Mesenchymal stem cell (in vitro differentiated cells and primary cell): ENCODE results near the gene NCS1.
A peak's percentile ranks its signal among the peaks of the same experiment; 100 is the strongest.

Experiments used
- DNase-seq: peaks from one replicate; pipeline ENCODE4 v3.0.0-alpha.2; 2013
- H2AFZ ChIP-seq: one replicate; pipeline ENCODE4 v1.6.1; 2013; ENCODE audit warnings: low read depth, mild to moderate bottlenecking, control low read depth, inconsistent platforms, low read length, moderate library complexity
- H2AK5ac ChIP-seq: 2 replicates; pipeline ENCODE4 v1.6.1; 2013; ENCODE audit warnings: low read length, moderate library complexity, mild to moderate bottlenecking, inconsistent platforms; ENCODE audit not compliant: severe bottlenecking
- H2BK120ac ChIP-seq: one replicate; pipeline ENCODE4 v1.6.1; 2013; ENCODE audit warnings: low read depth, mild to moderate bottlenecking, inconsistent platforms, low read length, moderate library complexity
- H2BK12ac ChIP-seq, 2 experiments: one replicate each; pipeline ENCODE4 v1.6.1; 2013; ENCODE audit warnings: inconsistent platforms in 2 of 2, low read length in 2 of 2, mild to moderate bottlenecking in 2 of 2, moderate library complexity in 2 of 2, control low read depth in 1 of 2
- H2BK15ac ChIP-seq: one replicate; pipeline ENCODE4 v1.6.1; 2013; ENCODE audit warnings: mild to moderate bottlenecking, low read depth, inconsistent platforms; ENCODE audit not compliant: poor library complexity, severe bottlenecking
- H2BK5ac ChIP-seq: 2 replicates; pipeline ENCODE4 v1.6.1; 2013; ENCODE audit warnings: low read depth, mild to moderate bottlenecking, low read length, control low read depth, inconsistent platforms; ENCODE audit not compliant: poor library complexity, severe bottlenecking
- H3K14ac ChIP-seq, 2 experiments: one replicate each; pipeline ENCODE4 v1.6.1; 2013; ENCODE audit warnings: inconsistent platforms in 2 of 2, low read length in 2 of 2, control low read depth in 1 of 2, mild to moderate bottlenecking in 1 of 2, moderate library complexity in 1 of 2
- H3K18ac ChIP-seq, 2 experiments: one replicate each; pipeline ENCODE4 v1.6.1; 2013; ENCODE audit warnings: inconsistent platforms in 2 of 2, low read length in 2 of 2, control low read depth in 1 of 2, low read depth in 1 of 2, mild to moderate bottlenecking in 1 of 2
- H3K23ac ChIP-seq, 2 experiments: one replicate each; pipeline ENCODE4 v1.6.1; 2013; ENCODE audit warnings: inconsistent platforms in 2 of 2, low read length in 2 of 2, mild to moderate bottlenecking in 2 of 2, moderate library complexity in 2 of 2, control low read depth in 1 of 2
- H3K27ac ChIP-seq: 2 replicates; pipeline ENCODE4 v1.5.1; 2013; ENCODE audit warnings: mild to moderate bottlenecking, moderate library complexity, low read length, control low read depth, inconsistent platforms; ENCODE audit not compliant: poor library complexity, severe bottlenecking
- H3K27me3 ChIP-seq, 2 experiments: 2 replicates each; pipeline versions ENCODE4 v1.6.1 to v1.7.0; 2013; ENCODE audit warnings: low read length in 2 of 2, mild to moderate bottlenecking in 2 of 2, moderate library complexity in 2 of 2, control low read depth in 1 of 2, inconsistent platforms in 1 of 2; ENCODE audit not compliant: control insufficient read depth in 1 of 2, insufficient read depth in 1 of 2
- H3K36me3 ChIP-seq, 2 experiments: 2 replicates each; pipeline versions ENCODE4 v1.6.1 to v1.7.0; 2013; ENCODE audit warnings: low read length in 2 of 2, control low read depth in 1 of 2, inconsistent platforms in 1 of 2, low read depth in 1 of 2, mild to moderate bottlenecking in 1 of 2; ENCODE audit not compliant: insufficient read depth in 2 of 2, control insufficient read depth in 1 of 2
- H3K4ac ChIP-seq, 2 experiments: one replicate each; pipeline ENCODE4 v1.6.1; 2013; ENCODE audit warnings: inconsistent platforms in 2 of 2, low read length in 2 of 2, mild to moderate bottlenecking in 2 of 2, moderate library complexity in 2 of 2, control low read depth in 1 of 2, low read depth in 1 of 2
- H3K4me1 ChIP-seq: 2 replicates; pipeline ENCODE4 v1.6.1; 2013; ENCODE audit warnings: low read depth, low read length, control low read depth; ENCODE audit not compliant: control insufficient read depth, insufficient read depth
- H3K4me2 ChIP-seq: 2 replicates; pipeline ENCODE4 v1.6.1; 2013; ENCODE audit warnings: low read length, mild to moderate bottlenecking, inconsistent platforms; ENCODE audit not compliant: poor library complexity, severe bottlenecking
- H3K4me3 ChIP-seq, 2 experiments: 2 replicates each; pipeline versions ENCODE4 v1.5.1 to v1.7.0; 2013; ENCODE audit warnings: low read length in 2 of 2, mild to moderate bottlenecking in 2 of 2, control low read depth in 1 of 2, low read depth in 1 of 2; ENCODE audit not compliant: insufficient read depth in 1 of 2
- H3K79me1 ChIP-seq: replicated peaks from 2 replicates; pipeline ENCODE4 v1.6.1; 2013; ENCODE audit warnings: mild to moderate bottlenecking, control low read depth, low read length, inconsistent platforms; ENCODE audit not compliant: poor library complexity, severe bottlenecking
- H3K9ac ChIP-seq: 2 replicates; pipeline ENCODE4 v1.7.0; 2013; ENCODE audit warnings: mild to moderate bottlenecking, low read length, moderate library complexity
- H3K9me3 ChIP-seq: 2 replicates; pipeline ENCODE4 v1.7.0; 2013; ENCODE audit warnings: mild to moderate bottlenecking, low read length; ENCODE audit not compliant: control insufficient read depth
- H4K8ac ChIP-seq: one replicate; pipeline ENCODE4 v1.6.1; 2013; ENCODE audit warnings: inconsistent platforms, mild to moderate bottlenecking, low read length, moderate library complexity
- H4K91ac ChIP-seq: one replicate; pipeline ENCODE4 v1.6.1; 2013; ENCODE audit warnings: mild to moderate bottlenecking, low read length, inconsistent platforms
- WGBS: methylation state at CpG from one replicate; pipeline ENCODE4 v1.1.7; 2013; ENCODE audit warnings: mixed read lengths; 5-methylcytosine and 5-hydroxymethylcytosine counted together

NCS1 gene

DNA sequence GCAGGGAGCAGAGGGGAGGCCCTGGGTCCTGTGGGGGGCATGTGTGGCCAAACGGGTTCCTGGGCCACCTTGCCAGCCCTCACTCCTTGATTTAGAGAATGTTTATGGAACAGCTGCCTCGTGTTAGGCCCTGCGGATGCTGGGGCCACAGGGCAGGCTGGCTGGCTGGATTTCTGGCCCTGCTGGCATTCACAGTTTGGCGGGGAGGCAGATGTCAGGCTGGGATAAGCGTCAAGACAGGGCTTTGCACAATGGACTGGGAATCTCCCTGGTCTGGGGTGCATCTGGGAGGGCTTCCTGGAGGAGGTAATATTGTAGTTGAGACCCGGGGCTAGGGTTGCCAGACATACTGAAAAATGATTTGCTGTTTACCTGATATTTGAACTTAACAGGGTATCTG is 13.8 kb downstream of the NCS1 start:
- no peak overlapping the region for H3K23ac ChIP-seq
- no peak overlapping the region for H2AFZ ChIP-seq
- no peaks in the 10 kb centered on the region for H3K9me3 ChIP-seq
- peak overlapping the region; percentile 86 for H3K27ac ChIP-seq
- H2BK12ac ChIP-seq = peak overlapping the region; percentile 85 to 88
- peaks cover 2% of the 10 kb centered on the region for H3K79me1 ChIP-seq
- H3K4me1 ChIP-seq = peaks cover 60% of the 10 kb centered on the region
- H3K4me3 ChIP-seq = no peak overlapping the region
- H3K4ac ChIP-seq = peak overlapping the region; percentile 73 to 83
- WGBS = 69% methylated on average over 6 of the region's 6 CpGs
- H3K14ac ChIP-seq = peak overlapping the region in 1 of 2 experiments; percentile 68
- H3K4me2 ChIP-seq = peak overlapping the region; percentile 12
- H3K9ac ChIP-seq = no peak overlapping the region
- H4K8ac ChIP-seq = peak overlapping the region; percentile 78
- peak; percentile 51 for DNase-seq
- H4K91ac ChIP-seq = peak overlapping the region; percentile 89
- H3K36me3 ChIP-seq = peaks cover 0 to 17% of the 10 kb centered on the region in 2 experiments
- H2BK120ac ChIP-seq = peak overlapping the region; percentile 40
- no peaks in the 10 kb centered on the region for H3K27me3 ChIP-seq
- H2AK5ac ChIP-seq = peak overlapping the region; percentile 78
- H3K18ac ChIP-seq = peak overlapping the region; percentile 89 to 96
- peak overlapping the region; percentile 44 for H2BK15ac ChIP-seq
- H2BK5ac ChIP-seq = peak overlapping the region; percentile 49

DNA sequence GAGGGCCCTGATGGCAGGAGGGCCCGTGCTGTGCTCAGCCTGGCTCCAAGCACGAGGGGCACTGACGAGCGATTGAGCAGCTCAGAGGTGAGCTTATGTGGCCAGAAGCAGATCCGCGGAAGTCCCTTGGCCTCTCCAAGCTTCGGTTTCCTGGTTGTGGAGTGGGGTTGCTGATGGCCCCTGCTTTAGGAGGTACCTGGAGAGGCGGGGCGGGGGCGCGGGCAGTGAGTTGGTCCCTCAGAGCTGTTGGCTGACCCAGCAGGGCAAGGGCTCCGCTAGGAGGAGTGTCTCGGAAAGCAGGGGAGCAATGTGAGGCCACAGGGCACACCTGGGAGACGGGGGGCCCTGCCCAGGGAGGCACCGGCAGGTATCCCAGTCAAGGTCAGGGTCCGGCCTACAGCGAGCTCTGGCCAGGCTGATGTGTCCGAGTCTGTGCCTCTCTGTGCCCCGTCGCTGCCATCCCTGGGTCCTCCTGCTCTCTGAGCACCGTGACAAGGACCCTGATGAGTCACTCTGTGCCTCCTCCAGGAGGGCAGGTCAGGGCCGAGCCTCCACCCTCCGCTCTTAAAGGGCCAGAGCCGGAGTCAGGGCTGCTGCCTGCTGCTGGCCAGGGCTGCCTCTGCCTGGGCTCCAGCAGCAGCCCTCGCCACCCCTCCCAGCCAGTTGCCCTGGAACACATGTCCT is 14.8 kb downstream of the NCS1 start:
- Histone ChIP-seq H2BK12ac (peak overlapping the region; percentile 80 to 96), H3K9me3 (no peaks in the 10 kb centered on the region), H3K18ac (peak overlapping the region; percentile 96), H3K36me3 (peaks cover 0 to 17% of the 10 kb centered on the region in 2 experiments), H4K8ac (peak overlapping the region; percentile 93), H3K79me1 (peaks cover 7% of the 10 kb centered on the region), H2AK5ac (peak overlapping the region; percentile 78), H4K91ac (peak overlapping the region; percentile 97), H3K9ac (peak overlapping the region; percentile 51), H3K14ac (peak overlapping the region in 1 of 2 experiments; percentile 91), H3K4me2 (peak overlapping the region; percentile 36), H2BK15ac (peak overlapping the region; percentile 84), H3K4me3 (peak overlapping the region; percentile 49 to 53), H3K4ac (peak overlapping the region; percentile 90 to 95), H2BK120ac (peak overlapping the region; percentile 95), H3K27me3 (no peaks in the 10 kb centered on the region), H3K23ac (peak overlapping the region; percentile 62 to 87), H3K4me1 (peaks cover 63% of the 10 kb centered on the region), H2AFZ (no peak overlapping the region), H2BK5ac (peak overlapping the region; percentile 74), H3K27ac (peak overlapping the region; percentile 86)
- DNase-seq = peak; percentile 80
- WGBS = 35% methylated on average over 25 of the region's 25 CpGs

DNA sequence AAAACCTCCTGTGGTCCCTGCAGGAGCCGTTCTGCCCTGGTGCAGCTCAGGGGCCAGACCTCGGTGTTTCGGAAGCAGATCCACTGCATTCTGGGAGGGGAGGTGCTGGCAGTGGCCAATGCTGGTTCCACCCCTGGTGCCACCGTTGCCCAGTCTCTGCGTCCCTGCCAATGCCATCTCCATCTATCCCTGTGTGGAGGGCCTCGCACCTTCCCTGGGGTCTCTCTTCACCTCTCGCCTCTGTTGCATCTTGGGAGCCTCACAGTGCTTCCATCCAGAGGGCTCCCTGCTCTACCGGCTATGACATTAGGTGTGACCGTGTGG is 15.3 kb downstream of the NCS1 start:
- peak overlapping the region; percentile 55 for H2BK15ac ChIP-seq

GRCh38 chr9:130188860-130189481 is 16.8 kb downstream of the NCS1 start:
- H3K27ac ChIP-seq = no peak overlapping the region
- H3K4me2 ChIP-seq = no peak overlapping the region
- H3K36me3 ChIP-seq = peaks cover 0 to 17% of the 10 kb centered on the region in 2 experiments
- H3K27me3 ChIP-seq = no peaks in the 10 kb centered on the region
- no peak overlapping the region for H3K23ac ChIP-seq
- H3K9ac ChIP-seq = no peak overlapping the region
- peak overlapping the region in 1 of 2 experiments; percentile 5 for H3K4ac ChIP-seq
- no peak overlapping the region for H2AFZ ChIP-seq
- DNase-seq = no peak
- peaks cover 9% of the 10 kb centered on the region for H3K79me1 ChIP-seq
- no peak overlapping the region for H2BK15ac ChIP-seq
- no peak overlapping the region for H3K14ac ChIP-seq
- H2BK120ac ChIP-seq = peak overlapping the region; percentile 29
- H2AK5ac ChIP-seq = peak overlapping the region; percentile 77
- H3K18ac ChIP-seq = no peak overlapping the region
- H3K4me1 ChIP-seq = peaks cover 70% of the 10 kb centered on the region
- H3K4me3 ChIP-seq = no peak overlapping the region
- no peaks in the 10 kb centered on the region for H3K9me3 ChIP-seq
- H2BK5ac ChIP-seq = no peak overlapping the region
- WGBS = 95% methylated on average over 7 of the region's 7 CpGs
- H2BK12ac ChIP-seq = peak overlapping the region in 1 of 2 experiments; percentile 42
- no peak overlapping the region for H4K91ac ChIP-seq
- no peak overlapping the region for H4K8ac ChIP-seq

More for the DNA sequence above, 15.3 kb downstream of the NCS1 start:
- H3K79me1 ChIP-seq = peaks cover 7% of the 10 kb centered on the region
- no peak overlapping the region for H2BK5ac ChIP-seq
- H2BK12ac ChIP-seq = peak overlapping the region; percentile 19 to 91
- peak overlapping the region; percentile 29 for H2BK120ac ChIP-seq
- H3K18ac ChIP-seq = peak overlapping the region; percentile 22 to 40
- WGBS = 63% methylated on average over 9 of the region's 9 CpGs
- H3K14ac ChIP-seq = peak overlapping the region in 1 of 2 experiments; percentile 9
- peaks cover 0 to 13% of the 10 kb centered on the region in 2 experiments for H3K36me3 ChIP-seq
- H3K4me3 ChIP-seq = peak overlapping the region in 1 of 2 experiments; percentile 53
- no peak overlapping the region for H3K23ac ChIP-seq
- H3K9ac ChIP-seq = peak overlapping the region; percentile 51
- H3K4ac ChIP-seq = peak overlapping the region; percentile 1 to 90
- peak overlapping the region; percentile 36 for H3K4me2 ChIP-seq
- peak overlapping the region; percentile 90 for H4K91ac ChIP-seq
- peaks cover 62% of the 10 kb centered on the region for H3K4me1 ChIP-seq
- H3K27ac ChIP-seq = peak overlapping the region; percentile 8
- no peaks in the 10 kb centered on the region for H3K27me3 ChIP-seq
- H3K9me3 ChIP-seq = no peaks in the 10 kb centered on the region
- peak overlapping the region; percentile 37 for H2AK5ac ChIP-seq
- peak overlapping the region; percentile 88 for H4K8ac ChIP-seq
- DNase-seq = no peak
- no peak overlapping the region for H2AFZ ChIP-seq
